Dedifferentiated amniotic fluid mesenchymal stem cell (primary cell): ENCODE results near the gene NOD2.

Experiments
- DNase-seq: peaks from one replicate; pipeline ENCODE4 v3.0.0-alpha.2; 2016; ENCODE audit errors: extremely low spot score

NOD2 gene

GRCh38 chr16:50670476-50670875 is 22.9 kb upstream of the NOD2 start:
- DNase-seq = no peak

GRCh38 chr16:50671644-50672260 is 21.7 kb upstream of the NOD2 start:
- no peak for DNase-seq

- no peak for DNase-seq
Measured at GRCh38 chr16:50673496-50674275, 19.7 kb upstream of the NOD2 start.

GRCh38 chr16:50674831-50675230 is 18.6 kb upstream of the NOD2 start:
- no peak for DNase-seq

GRCh38 chr16:50675686-50676610 is 17.5 kb upstream of the NOD2 start:
- DNase-seq = no peak

GRCh38 chr16:50676684-50677225 is 16.7 kb upstream of the NOD2 start:
- no peak for DNase-seq

DNA sequence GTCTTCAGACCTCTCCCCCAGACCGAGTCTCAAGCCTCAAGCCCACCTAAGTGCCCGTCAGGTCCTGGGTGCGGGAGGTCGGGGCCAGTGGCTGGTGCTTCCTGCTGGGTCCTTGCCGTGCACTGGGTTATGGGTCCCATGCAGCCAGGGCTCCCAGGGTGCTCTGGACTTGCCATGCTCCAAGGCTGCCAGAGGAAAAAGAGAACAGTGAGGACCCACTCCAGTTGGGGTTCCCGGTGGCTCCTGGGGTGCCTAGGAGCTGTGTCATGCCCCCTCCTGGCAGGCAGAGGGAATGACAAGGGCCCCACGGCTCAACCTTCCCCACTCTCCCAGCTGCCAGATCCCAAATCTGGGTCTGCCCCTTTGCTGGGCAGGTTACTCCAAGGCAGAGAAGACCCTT is 16.1 kb upstream of the NOD2 start:
- DNase-seq = no peak

DNA sequence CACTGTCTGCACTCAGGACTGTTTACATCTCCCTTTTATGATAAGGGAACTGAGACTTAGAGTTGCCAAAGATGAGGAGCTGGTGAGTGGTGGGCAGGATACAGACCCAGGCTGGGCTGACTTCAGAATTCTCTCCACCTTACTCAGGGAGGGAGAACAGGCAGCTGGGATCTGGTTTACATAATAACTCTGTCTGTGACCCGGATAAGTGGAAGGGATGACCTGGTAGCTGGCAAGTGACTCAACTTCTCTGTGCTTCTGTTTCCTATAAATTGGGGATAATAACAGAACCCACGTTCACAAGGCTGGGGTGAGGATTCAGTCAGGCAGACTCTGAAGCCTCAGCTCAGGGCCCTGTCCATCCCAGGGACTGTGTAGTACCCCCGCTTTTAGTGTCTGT is 14.9 kb upstream of the NOD2 start:
- no peak for DNase-seq

DNA sequence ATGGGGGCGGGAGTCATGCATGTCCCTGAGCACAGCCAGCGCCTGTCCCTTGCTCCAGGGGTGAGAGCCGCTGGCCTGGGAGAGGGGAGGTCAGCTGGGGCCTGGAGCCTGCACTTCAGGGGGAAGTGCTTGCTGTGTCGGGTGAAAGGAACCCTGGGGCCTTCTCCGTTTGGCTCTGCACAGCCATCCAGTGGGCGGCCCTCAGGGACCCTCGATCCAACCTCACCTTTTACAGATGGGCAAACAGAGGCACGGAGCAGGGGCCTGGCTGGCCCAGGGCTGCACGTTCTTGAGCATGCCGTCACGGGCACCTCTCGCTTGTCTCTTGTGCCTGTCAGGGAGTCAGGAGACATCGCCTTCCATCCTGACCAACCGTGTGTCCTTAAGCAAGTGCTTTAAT is 14.1 kb upstream of the NOD2 start:
- no peak for DNase-seq

DNA sequence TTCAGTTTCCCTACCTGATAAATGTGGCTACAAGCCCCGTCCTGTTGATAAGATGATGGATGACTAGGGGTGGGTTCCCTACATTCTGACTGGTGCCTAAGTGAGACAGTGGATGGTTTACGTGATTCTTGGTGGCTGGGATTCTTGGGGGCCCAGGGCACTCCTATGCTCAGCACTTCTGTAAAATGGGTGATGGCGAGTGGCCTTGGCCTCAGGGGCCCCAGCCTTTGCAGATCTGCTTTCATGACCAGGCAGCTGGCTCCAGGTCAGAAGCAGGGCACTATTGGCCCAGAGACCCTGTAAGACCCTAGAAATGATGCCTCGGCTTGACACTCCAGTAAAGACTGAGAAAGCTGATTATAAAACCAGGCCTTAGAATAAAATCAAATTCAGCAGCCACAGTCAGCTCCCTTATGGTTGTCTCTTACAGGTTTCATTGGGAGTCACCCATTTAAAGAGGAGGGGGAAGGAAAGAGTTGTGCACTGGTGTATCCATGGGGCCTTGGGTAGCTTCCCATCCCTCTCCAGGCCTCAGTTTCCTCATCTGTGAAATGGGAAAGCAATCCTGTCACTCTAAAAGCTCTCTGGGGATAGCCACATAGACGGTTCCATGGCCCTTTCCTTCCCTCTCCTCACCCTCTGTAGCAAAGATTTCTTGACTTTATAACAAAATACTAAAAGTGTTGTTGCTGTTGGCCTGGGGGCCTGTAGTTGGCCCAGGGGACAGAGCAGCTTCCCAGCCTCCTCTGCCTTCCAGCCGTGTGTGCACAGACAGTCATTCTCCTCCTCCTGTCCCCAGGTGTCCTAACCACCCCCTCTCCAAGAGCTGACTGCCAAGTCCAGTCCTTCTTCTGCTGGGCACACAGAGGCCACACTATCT is 13.5 kb upstream of the NOD2 start:
- DNase-seq = no peak

GRCh38 chr16:50680556-50680893 is 12.9 kb upstream of the NOD2 start:
- no peak for DNase-seq

DNA sequence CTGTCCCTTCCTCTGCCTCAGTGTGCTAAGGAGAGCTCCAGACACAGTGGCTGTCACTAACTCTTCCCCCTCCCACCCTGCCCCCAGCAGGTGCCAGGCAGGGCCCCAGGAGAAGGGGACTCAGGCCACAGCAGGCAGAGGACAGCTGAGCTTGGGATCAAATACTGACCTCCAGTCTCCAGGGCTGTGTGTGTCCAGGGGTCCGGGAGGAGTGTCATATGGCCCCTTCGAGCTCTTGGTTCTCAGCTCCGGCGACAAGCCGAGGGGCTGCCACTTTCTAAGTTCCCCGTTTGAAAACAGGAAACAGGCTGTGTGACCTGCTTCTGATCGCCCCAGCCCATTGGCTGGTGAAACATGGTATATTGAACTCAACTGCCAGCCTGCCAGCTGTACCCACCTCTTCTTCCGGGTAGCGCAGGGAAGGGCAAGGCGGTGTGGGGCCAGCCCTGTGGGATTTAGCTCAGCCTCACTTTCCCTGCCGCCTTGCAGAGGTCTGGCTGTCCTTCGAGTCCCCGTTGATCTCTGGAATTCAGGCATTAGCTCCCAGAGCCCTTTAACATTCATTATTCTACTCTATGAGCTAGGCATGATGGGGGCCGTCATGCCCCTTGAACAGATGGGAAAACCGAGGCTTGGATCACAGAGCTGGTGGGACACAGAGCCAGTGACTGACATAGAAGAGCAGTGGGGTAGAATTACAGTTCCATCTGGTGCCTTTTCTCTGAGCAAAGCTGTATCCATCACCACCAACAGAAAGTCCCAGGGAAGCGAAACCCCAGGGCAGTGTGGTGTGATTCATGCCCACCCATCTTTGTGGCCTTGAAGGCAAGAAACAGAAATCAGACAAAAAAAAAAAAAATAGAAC is 12.2 kb upstream of the NOD2 start, which contains the start of gene SNX20:
Gene SNX20, minus strand, starts transcription at position 292 of the 865 bp plus-strand sequence. CDS start 3,786 bp downstream, outside the sequence.
- DNase-seq = no peak

DNA sequence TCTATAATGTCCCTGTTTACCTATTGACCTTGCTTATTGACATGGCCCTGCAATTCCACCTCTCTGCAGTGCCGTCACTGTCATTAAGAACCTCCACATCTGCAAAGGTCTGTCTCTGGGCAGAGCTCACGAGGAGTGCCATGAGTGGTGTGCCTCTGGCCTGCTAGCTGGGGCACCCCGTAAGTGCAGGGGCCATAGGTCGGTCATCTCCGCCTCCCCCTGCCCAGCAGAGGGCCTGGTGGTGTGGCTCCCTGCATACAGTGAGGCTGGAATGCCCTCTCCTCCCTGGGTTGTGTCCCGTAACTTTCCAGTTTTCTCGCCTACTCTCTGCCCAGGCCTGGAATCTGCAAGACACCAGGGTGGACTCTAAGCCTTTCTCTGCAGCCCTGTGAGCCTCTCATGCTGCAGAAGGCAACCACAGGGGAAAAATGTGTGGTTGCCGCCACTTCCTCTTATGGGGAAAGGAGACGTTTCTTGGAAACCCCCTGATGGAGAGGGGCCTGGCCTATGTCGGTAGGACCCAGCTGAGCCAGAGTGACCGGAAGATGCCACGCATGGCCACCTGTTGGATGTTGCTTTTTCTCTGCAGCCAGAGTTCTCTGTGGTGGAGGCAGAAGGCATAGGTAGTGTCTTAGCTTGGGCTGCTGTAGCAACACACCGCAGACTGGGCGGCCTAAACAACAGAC is 9.6 kb upstream of the NOD2 start:
- no peak for DNase-seq

GRCh38 chr16:50684823-50685461 is 8.5 kb upstream of the NOD2 start:
- DNase-seq = no peak

- no peak for DNase-seq
Measured at GRCh38 chr16:50685462-50686063, 7.8 kb upstream of the NOD2 start.

DNA sequence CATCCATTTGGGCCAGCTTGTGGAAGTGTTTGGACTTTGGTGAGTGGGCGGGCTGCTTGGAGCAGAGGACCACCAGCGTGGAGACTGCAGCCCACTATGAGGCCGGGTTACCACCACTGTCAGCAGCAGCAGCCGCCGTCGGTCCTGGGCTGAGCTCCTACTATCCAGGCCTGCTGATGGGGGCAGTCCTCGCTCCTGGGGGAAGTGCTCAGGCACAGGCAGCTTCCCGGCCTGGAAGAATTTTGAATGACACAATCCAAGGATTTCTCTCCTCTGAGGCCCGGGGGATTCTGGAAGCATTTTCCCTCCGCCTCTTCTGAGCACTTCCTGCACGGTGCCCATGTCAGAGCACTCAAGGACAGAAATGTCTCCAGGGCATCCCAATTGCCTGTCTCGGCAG is 5.3 kb upstream of the NOD2 start:
- DNase-seq = no peak

DNA sequence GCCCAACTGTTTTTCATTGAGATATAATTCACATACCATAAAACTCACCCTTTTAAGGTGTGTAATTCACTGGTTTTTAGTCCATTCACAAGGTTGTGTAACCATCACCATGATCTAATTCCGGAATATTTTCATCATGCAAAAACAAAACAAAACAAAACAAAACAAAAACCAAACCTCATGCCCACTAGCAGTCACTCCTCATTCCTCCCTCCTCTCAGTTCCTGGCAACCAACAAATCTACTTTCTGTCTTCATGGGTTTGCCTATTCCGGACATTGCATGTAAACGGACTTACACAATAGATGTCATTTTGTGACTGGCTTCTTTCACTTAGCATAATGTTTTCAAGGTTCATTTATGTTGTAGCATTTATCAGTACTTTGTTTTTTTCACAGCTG is 4.5 kb upstream of the NOD2 start:
- DNase-seq = no peak

DNA sequence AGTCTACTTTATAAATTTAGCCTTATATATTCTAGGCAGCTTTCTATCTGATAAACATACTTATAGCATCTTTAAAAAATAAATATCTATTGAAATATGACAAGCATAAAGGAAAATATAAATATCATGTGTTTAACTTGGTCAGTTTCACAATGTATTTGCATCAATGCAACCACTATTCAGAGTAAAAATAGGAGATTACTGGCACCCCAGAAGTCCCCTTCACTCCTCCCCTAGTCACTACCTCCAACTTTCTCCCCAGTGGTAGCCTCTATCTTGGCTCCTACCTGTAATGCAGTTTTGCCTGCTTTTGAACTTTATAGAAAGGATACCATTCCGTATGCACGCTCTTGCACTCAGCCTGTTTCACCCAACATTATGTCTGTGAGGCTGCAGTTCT is 3.2 kb upstream of the NOD2 start:
- DNase-seq = no peak

GRCh38 chr16:50692644-50692998 is 785 bp upstream of the NOD2 start:
- no peak for DNase-seq
